Neuronal stem cell (in vitro differentiated cells): ENCODE data around the gene DHX34.
A peak's percentile ranks its signal among the peaks of the same experiment; 100 is the strongest.

Experiments
- DNase-seq: peaks from one replicate; pipeline ENCODE4 v3.0.0-alpha.2; 2013; ENCODE audit warnings: low spot score
- H2AFZ ChIP-seq: one replicate; pipeline ENCODE4 v1.6.1; 2013; ENCODE audit warnings: mild to moderate bottlenecking, low read length, inconsistent platforms
- H2AK5ac ChIP-seq: 2 replicates; pipeline ENCODE4 v1.6.1; 2013; ENCODE audit warnings: low read depth, mild to moderate bottlenecking, inconsistent platforms, low read length, moderate library complexity, mixed read lengths
- H2BK120ac ChIP-seq: 2 replicates; pipeline ENCODE4 v1.6.1; 2013; ENCODE audit warnings: low read depth, mild to moderate bottlenecking, inconsistent platforms, low read length, moderate library complexity, mixed read lengths
- H2BK12ac ChIP-seq: one replicate; pipeline ENCODE4 v1.6.1; 2013; ENCODE audit warnings: low read length, inconsistent platforms
- H2BK15ac ChIP-seq: 2 replicates; pipeline ENCODE4 v1.6.1; 2013; ENCODE audit warnings: mild to moderate bottlenecking, low read length, inconsistent platforms, mixed read lengths
- H2BK5ac ChIP-seq: one replicate; pipeline ENCODE4 v1.6.1; 2013; ENCODE audit warnings: inconsistent platforms, mild to moderate bottlenecking, low read length, moderate library complexity
- H3K14ac ChIP-seq: one replicate; pipeline ENCODE4 v1.6.1; 2013; ENCODE audit warnings: low read length, inconsistent platforms
- H3K18ac ChIP-seq: 2 replicates; pipeline ENCODE4 v1.6.1; 2013; ENCODE audit warnings: low read length, inconsistent platforms
- H3K23ac ChIP-seq: 2 replicates; pipeline ENCODE4 v1.6.1; 2013; ENCODE audit warnings: low read depth, mild to moderate bottlenecking, mixed read lengths, low read length, inconsistent platforms; ENCODE audit not compliant: poor library complexity
- H3K27ac ChIP-seq: replicated peaks from 3 replicates; pipeline ENCODE4 v1.5.1; 2013; ENCODE audit warnings: low read length, inconsistent platforms
- H3K27me3 ChIP-seq, 3 experiments: 2 replicates each; pipeline ENCODE4 v1.6.1; 2013; ENCODE audit warnings: low read length in 3 of 3, mild to moderate bottlenecking in 2 of 3, inconsistent platforms in 1 of 3, low read depth in 1 of 3, mixed read lengths in 1 of 3, moderate library complexity in 1 of 3; ENCODE audit not compliant: control insufficient read depth in 3 of 3, insufficient read depth in 3 of 3
- H3K36me3 ChIP-seq, 2 donors: replicated peaks in 1 of 2; 2 replicates each; pipeline ENCODE4 v1.6.1; 2013; ENCODE audit warnings: low read length in 2 of 2; ENCODE audit not compliant: control insufficient read depth in 2 of 2, insufficient read depth in 2 of 2
- H3K4ac ChIP-seq: 2 replicates; pipeline ENCODE4 v1.6.1; 2013; ENCODE audit warnings: inconsistent platforms, mild to moderate bottlenecking, low read length, moderate library complexity
- H3K4me1 ChIP-seq, 2 donors: 1 replicate in 1 of 2; 2 replicates in 1 of 2; pipeline ENCODE4 v1.6.1; 2013; ENCODE audit warnings: low read length in 2 of 2, low read depth in 1 of 2; ENCODE audit not compliant: control insufficient read depth in 2 of 2, insufficient read depth in 1 of 2
- H3K4me2 ChIP-seq: one replicate; pipeline ENCODE4 v1.6.1; 2013; ENCODE audit warnings: mild to moderate bottlenecking, low read length, inconsistent platforms; ENCODE audit not compliant: insufficient read depth, poor library complexity, severe bottlenecking
- H3K4me3 ChIP-seq, 2 donors: 2 replicates each; pipeline ENCODE4 v1.5.1; 2013; ENCODE audit warnings: low read length in 2 of 2, mild to moderate bottlenecking in 2 of 2, inconsistent platforms in 1 of 2, moderate library complexity in 1 of 2
- H3K79me1 ChIP-seq: one replicate; pipeline ENCODE4 v1.6.1; 2013; ENCODE audit warnings: low read depth, mild to moderate bottlenecking, inconsistent platforms, low read length, moderate library complexity
- H3K9ac ChIP-seq: one replicate; pipeline ENCODE4 v1.6.1; 2013; ENCODE audit warnings: mild to moderate bottlenecking, low read depth, low read length, inconsistent platforms; ENCODE audit not compliant: poor library complexity
- H3K9me3 ChIP-seq, 2 donors: replicated peaks in 1 of 2; 2 replicates each; pipeline versions ENCODE3 to v1.6.1; 2013; ENCODE audit warnings: low read length in 2 of 2, mild to moderate bottlenecking in 2 of 2, inconsistent platforms in 1 of 2, low read depth in 1 of 2, mixed read lengths in 1 of 2, moderate library complexity in 1 of 2; ENCODE audit not compliant: control insufficient read depth in 2 of 2, insufficient read depth in 1 of 2
- H4K8ac ChIP-seq: one replicate; pipeline ENCODE4 v1.6.1; 2013; ENCODE audit warnings: low read depth, mild to moderate bottlenecking, inconsistent platforms, low read length, moderate library complexity
- H4K91ac ChIP-seq: one replicate; pipeline ENCODE4 v1.6.1; 2013; ENCODE audit warnings: low read length, low read depth, mild to moderate bottlenecking, inconsistent platforms; ENCODE audit not compliant: poor library complexity
- whole genome bisulfite sequencing, 2 donors: extraction: QIAGEN DNeasy Blood & Tissue Kit; methylation state at CpG; one replicate each; pipeline ENCODE4 v1.1.7; 2013; ENCODE audit warnings: missing lambda C conversion rate in 2 of 2, mixed read lengths in 1 of 2; ENCODE audit not compliant: insufficient read length in 2 of 2, insufficient replicate concordance in 1 of 2; ENCODE audit errors: extremely low coverage in 2 of 2; 5-methylcytosine and 5-hydroxymethylcytosine counted together

DHX34 gene

GRCh38 chr19:47303966-47304365 lies 45.1 kb upstream of the DHX34 start:
- Histone ChIP-seq H3K14ac (no peak overlapping the region), H3K4me1 (no peaks in the 10 kb centered on the region), H3K9ac (no peak overlapping the region), H2BK15ac (no peak overlapping the region), H3K27ac (no peak overlapping the region), H4K91ac (no peak overlapping the region), H3K36me3 (no peaks in the 10 kb centered on the region), H3K9me3 (no peaks in the 10 kb centered on the region), H3K27me3 (no peaks in the 10 kb centered on the region), H3K4me3 (no peak overlapping the region), H2AFZ (no peak overlapping the region), H2BK12ac (no peak overlapping the region), H2BK120ac (no peak overlapping the region), H3K4me2 (no peak overlapping the region), H2AK5ac (no peak overlapping the region), H3K23ac (no peak overlapping the region), H3K79me1 (no peaks in the 10 kb centered on the region), H4K8ac (no peak overlapping the region), H3K18ac (no peak overlapping the region), H2BK5ac (no peak overlapping the region), H3K4ac (no peak overlapping the region)
- no peak for DNase-seq
- no CpG with 5 or more reads among the region's 6 CpGs for WGBS, 2 donors

DNA sequence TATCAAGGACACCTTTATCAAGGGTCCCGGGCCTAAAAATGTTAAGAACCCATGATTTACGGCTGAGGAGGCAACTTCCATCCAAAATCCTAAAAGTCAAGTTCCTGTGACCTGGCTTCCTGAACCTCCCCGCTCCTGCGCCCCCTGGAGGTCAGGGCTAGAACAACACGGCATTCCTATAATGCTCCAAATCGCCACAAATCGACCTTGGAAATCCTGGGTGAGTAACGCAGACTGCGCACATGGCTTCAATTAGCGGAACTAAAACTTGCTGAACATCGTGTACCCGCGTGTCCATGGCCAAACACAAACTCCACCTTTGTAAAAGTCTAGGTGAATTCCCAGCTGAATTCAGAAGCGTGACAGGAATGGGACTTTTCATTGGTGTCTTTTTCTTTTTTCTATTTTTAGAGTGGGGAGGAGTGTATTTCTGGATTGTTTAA lies 43.8 kb upstream of the DHX34 start:
- H2BK12ac ChIP-seq, result no peak overlapping the region
- no CpG with 5 or more reads among the region's 14 CpGs for WGBS, 2 donors
- no peak overlapping the region for H4K8ac ChIP-seq
- no peaks in the 10 kb centered on the region for H3K27me3 ChIP-seq
- peak; percentile 59 for DNase-seq
- no peak overlapping the region for H4K91ac ChIP-seq
- no peak overlapping the region for H2BK15ac ChIP-seq
- no peaks in the 10 kb centered on the region for H3K79me1 ChIP-seq
- no peak overlapping the region for H3K4me2 ChIP-seq
- no peak overlapping the region for H3K23ac ChIP-seq
- no peaks in the 10 kb centered on the region for H3K4me1 ChIP-seq
- no peaks in the 10 kb centered on the region for H3K9me3 ChIP-seq
- no peak overlapping the region for H2BK120ac ChIP-seq
- no peak overlapping the region for H3K4me3 ChIP-seq
- no peak overlapping the region for H3K4ac ChIP-seq
- no peak overlapping the region for H2AK5ac ChIP-seq
- no peak overlapping the region for H3K18ac ChIP-seq
- no peaks in the 10 kb centered on the region for H3K36me3 ChIP-seq
- H3K27ac ChIP-seq, result no peak overlapping the region
- no peak overlapping the region for H3K14ac ChIP-seq
- H2BK5ac ChIP-seq, result no peak overlapping the region
- no peak overlapping the region for H3K9ac ChIP-seq
- no peak overlapping the region for H2AFZ ChIP-seq

GRCh38 chr19:47306303-47306702 lies 42.8 kb upstream of the DHX34 start:
- no peak overlapping the region for H3K14ac ChIP-seq
- no peak overlapping the region for H2BK5ac ChIP-seq
- H3K27me3 ChIP-seq, result no peaks in the 10 kb centered on the region
- no peak overlapping the region for H2BK12ac ChIP-seq
- H3K9ac ChIP-seq, result no peak overlapping the region
- no peak overlapping the region for H3K4me3 ChIP-seq
- no peaks in the 10 kb centered on the region for H3K36me3 ChIP-seq
- no peak overlapping the region for H4K91ac ChIP-seq
- H3K4me1 ChIP-seq, result no peaks in the 10 kb centered on the region
- no peak overlapping the region for H4K8ac ChIP-seq
- DNase-seq, result no peak
- no peak overlapping the region for H2BK120ac ChIP-seq
- H2AFZ ChIP-seq, result no peak overlapping the region
- H3K4me2 ChIP-seq, result no peak overlapping the region
- no peak overlapping the region for H2BK15ac ChIP-seq
- H3K79me1 ChIP-seq, result no peaks in the 10 kb centered on the region
- H3K27ac ChIP-seq, result no peak overlapping the region
- no CpG with 5 or more reads among the region's 3 CpGs for WGBS, 2 donors
- no peak overlapping the region for H3K23ac ChIP-seq
- no peaks in the 10 kb centered on the region for H3K9me3 ChIP-seq
- H3K4ac ChIP-seq, result no peak overlapping the region
- H2AK5ac ChIP-seq, result no peak overlapping the region
- H3K18ac ChIP-seq, result no peak overlapping the region

DNA sequence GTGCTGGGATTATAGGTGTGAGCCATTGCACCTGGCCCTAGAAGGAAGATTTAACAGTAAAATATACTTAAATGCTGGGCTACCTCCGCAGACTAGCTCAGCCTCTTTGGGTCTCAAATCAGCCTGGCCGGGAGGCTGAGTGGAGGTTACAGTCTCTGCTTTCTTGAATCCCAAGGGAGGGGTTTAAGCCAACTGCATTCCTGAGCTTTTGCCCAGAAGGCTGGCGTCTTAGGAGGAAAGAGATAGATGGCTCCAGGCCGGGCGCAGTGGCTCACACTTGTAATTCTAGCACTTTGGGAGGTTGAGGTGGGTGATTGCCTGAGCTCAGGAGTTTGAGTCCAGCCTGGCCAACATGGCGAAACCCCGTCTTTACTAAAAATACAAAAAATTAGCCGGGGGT lies 40.1 kb upstream of the DHX34 start:
- no peaks in the 10 kb centered on the region for H3K9me3 ChIP-seq
- no peak overlapping the region for H3K14ac ChIP-seq
- no peak overlapping the region for H2BK120ac ChIP-seq
- H3K27ac ChIP-seq, result no peak overlapping the region
- no peaks in the 10 kb centered on the region for H3K27me3 ChIP-seq
- H4K91ac ChIP-seq, result no peak overlapping the region
- no peak overlapping the region for H3K23ac ChIP-seq
- no peak overlapping the region for H3K4me3 ChIP-seq
- H2BK12ac ChIP-seq, result no peak overlapping the region
- no peak overlapping the region for H3K18ac ChIP-seq
- no peak overlapping the region for H2BK15ac ChIP-seq
- H3K9ac ChIP-seq, result no peak overlapping the region
- H2AFZ ChIP-seq, result no peak overlapping the region
- H2BK5ac ChIP-seq, result no peak overlapping the region
- no peak overlapping the region for H3K4me2 ChIP-seq
- H3K79me1 ChIP-seq, result no peaks in the 10 kb centered on the region
- no peak overlapping the region for H3K4ac ChIP-seq
- DNase-seq, result no peak
- H4K8ac ChIP-seq, result no peak overlapping the region
- H3K4me1 ChIP-seq, result no peaks in the 10 kb centered on the region
- WGBS, 2 donors, result no CpG with 5 or more reads among the region's 8 CpGs
- H2AK5ac ChIP-seq, result no peak overlapping the region
- no peaks in the 10 kb centered on the region for H3K36me3 ChIP-seq
